ENCODE data around the gene ENSA. TPM values are rescaled to one million over a fixed set of nuclear protein-coding genes. Genes with fewer than 3 reads are reported as not detected.
"Not testable (repeated sequence)": the region's sequence is repeated elsewhere in the genome, so short reads cannot be mapped to it uniquely, and the experiment has no call there.

Gene ENSA
- total RNA-seq, 8 experiments from 2014 or later: 101 to 222 (median 139) TPM

- not testable (repeated sequence) for H3K27ac ChIP-seq; ATAC-seq (replicated peaks in 6 of 8)
These were observed 31.1 kb downstream of the ENSA start for GRCh38 chr1:150598346-150598745.

GRCh38 chr1:150596976-150597375 is 32.4 kb downstream of the ENSA start:
- H3K4me1 ChIP-seq (replicated peaks in 1 of 2): no peaks in the 10 kb centered on the region
- ATAC-seq (replicated peaks in 6 of 8): peak in 2 of 8 experiments; percentile 28 to 43
- no peak overlapping the region for H3K4me3 ChIP-seq
- H3K27ac ChIP-seq: no peak overlapping the region
- in situ Hi-C loops (cut with MboI; ENCODE audit: low pct_unique_long_range_greater_than_20kb in 2 of 9, low sequenced_read_pairs in 9 of 9, unreplicated experiment in 9 of 9): no loop called here
- WGBS, 10 experiments: 45 to 100% (median 75%) methylated on average over 1 to 3 of the region's 3 CpGs; no CpG with 5 or more reads in 2 of the 10 experiments

More at GRCh38 chr1:150598346-150598745, 31.1 kb downstream of the ENSA start:
- H3K4me1 ChIP-seq (replicated peaks in 1 of 2); H3K4me3 ChIP-seq; in situ Hi-C loops (cut with MboI; ENCODE audit: low pct_unique_long_range_greater_than_20kb in 2 of 9, low sequenced_read_pairs in 9 of 9, unreplicated experiment in 9 of 9): not testable (repeated sequence)
- WGBS, 10 experiments: 81 to 100% (median 96%) methylated on average over 1 to 4 of the region's 4 CpGs; no CpG with 5 or more reads in 2 of the 10 experiments

DNA sequence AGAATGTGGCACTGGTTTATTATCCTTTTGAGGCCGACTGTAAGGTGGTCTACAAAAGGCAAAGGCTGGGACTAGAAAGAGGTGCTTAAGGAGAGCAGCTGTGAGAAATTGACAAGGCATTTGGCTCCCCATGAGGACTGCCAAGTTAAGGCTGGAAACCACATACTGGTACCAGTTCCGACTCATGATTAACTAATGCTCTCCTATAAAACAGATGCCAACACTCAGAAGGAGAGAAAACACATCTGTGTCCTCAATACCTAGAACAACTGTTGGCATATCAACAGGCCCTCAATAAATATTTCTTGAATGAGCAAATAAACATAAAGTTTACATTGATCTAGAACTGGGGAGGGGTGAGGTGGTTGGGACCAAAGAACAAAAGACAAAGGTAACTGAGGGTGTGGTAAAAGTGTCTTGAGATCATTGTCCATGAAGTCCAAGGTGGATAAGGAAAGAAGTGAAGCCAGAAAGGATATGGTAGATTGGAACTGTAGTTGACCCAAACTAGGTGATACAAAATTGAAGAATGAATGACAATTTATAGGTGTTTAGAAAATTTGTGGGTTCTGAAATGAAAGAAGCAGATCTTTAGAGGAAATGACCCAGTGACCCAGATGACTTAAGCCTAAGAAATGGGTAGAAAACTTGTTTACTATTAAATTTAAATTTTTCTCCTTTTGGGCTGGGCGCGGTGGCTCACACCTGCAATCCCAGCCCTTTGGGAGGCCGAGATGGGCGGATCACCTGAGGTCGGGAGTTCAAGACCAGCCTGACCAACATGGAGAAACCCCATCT is 33.1 kb downstream of the ENSA start:
- 81 to 100% (median 100%) methylated on average over 2 to 7 of the region's 7 CpGs; no CpG with 5 or more reads in 1 of the 10 experiments for WGBS, 10 experiments
- no peak for ATAC-seq (replicated peaks in 6 of 8)
- H3K27ac ChIP-seq: no peak overlapping the region
- H3K4me1 ChIP-seq (replicated peaks in 1 of 2): no peaks in the 10 kb centered on the region
- H3K4me3 ChIP-seq: no peak overlapping the region
- in situ Hi-C loops (cut with MboI; ENCODE audit: low pct_unique_long_range_greater_than_20kb in 2 of 9, low sequenced_read_pairs in 9 of 9, unreplicated experiment in 9 of 9): no loop called here

DNA sequence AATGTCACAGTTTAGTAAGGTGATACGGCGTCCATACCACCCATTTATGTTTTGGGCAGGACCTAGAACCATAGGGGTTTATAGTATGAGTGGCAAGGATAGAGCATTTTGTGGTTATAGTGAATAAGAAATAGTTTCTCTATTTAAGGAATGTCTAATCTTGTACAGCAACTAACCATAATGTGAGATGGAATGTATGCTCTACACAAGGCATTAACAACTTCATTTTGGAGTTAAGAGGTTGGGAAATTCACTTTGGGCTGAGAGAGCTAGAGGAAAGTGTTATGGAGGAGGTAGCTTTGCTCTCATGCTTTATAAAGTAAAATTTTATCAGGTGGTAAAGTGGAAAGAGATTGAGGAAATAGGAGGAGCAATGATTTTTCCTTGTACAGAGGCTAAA is 47.0 kb downstream of the ENSA start:
- in situ Hi-C loops (cut with MboI; ENCODE audit: low pct_unique_long_range_greater_than_20kb in 2 of 9, low sequenced_read_pairs in 9 of 9, unreplicated experiment in 9 of 9): no loop called here
- no peak overlapping the region for H3K27ac ChIP-seq
- no peak for ATAC-seq (replicated peaks in 6 of 8)
- H3K4me1 ChIP-seq (replicated peaks in 1 of 2): peaks cover 5 to 6% of the 10 kb centered on the region in 2 donors
- WGBS, 10 experiments: 76 to 100% (median 100%) methylated on average over 2 of the region's 2 CpGs; no CpG with 5 or more reads in 3 of the 10 experiments
- no peak overlapping the region for H3K4me3 ChIP-seq

GRCh38 chr1:150581962-150582361 is 47.5 kb downstream of the ENSA start:
- in situ Hi-C loops (cut with MboI; ENCODE audit: low pct_unique_long_range_greater_than_20kb in 2 of 9, low sequenced_read_pairs in 9 of 9, unreplicated experiment in 9 of 9); H3K4me3 ChIP-seq; ATAC-seq (replicated peaks in 6 of 8); H3K27ac ChIP-seq; H3K4me1 ChIP-seq (replicated peaks in 1 of 2): not testable (repeated sequence)
- 94 to 100% (median 97%) methylated on average over 1 to 14 of the region's 14 CpGs; no CpG with 5 or more reads in 1 of the 10 experiments for WGBS, 10 experiments

DNA sequence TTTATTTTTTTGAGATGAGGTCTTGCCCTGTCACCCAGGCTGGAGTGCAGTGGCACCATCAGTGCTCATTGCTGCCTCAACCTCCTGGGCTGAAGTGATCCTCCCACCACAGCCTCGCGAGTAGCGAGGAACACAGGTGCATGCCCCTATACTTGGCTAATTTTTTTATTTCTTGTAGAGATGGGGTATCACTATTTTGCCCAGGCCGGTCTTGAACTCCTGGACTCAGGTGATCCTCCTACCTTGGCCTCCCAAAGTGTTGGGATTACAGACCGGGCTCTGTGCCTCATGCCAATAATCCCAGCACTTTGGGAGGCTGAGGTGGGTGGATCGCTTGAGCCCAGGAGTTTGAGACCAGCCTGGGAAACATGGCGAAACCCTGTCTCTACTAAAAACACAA is 48.0 kb downstream of the ENSA start:
- ATAC-seq (replicated peaks in 6 of 8); H3K27ac ChIP-seq; H3K4me3 ChIP-seq; H3K4me1 ChIP-seq (replicated peaks in 1 of 2); in situ Hi-C loops (cut with MboI; ENCODE audit: low pct_unique_long_range_greater_than_20kb in 2 of 9, low sequenced_read_pairs in 9 of 9, unreplicated experiment in 9 of 9): not testable (repeated sequence)
- 80 to 100% (median 96%) methylated on average over 1 to 7 of the region's 7 CpGs; no CpG with 5 or more reads in 3 of the 10 experiments for WGBS, 10 experiments

DNA sequence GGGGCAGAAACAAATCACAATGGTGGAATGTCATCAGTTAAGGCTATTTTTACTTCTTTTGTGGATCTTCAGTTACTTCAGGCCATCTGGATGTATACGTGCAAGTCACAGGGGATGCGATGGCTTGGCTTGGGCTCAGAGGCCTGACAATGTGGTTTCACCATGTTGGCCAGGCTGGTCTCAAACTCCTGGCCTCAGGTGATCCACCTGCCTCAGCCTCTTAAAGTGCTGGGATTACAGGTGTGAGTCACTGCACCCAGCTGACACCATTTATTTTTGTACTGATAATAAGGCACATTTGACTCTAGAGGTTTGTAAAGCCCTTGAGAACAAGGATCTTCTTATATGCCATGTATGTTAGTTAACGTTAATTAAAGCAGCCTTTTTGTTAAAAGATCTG is 48.4 kb downstream of the ENSA start:
- ATAC-seq (replicated peaks in 6 of 8); H3K4me3 ChIP-seq; H3K27ac ChIP-seq; in situ Hi-C loops (cut with MboI; ENCODE audit: low pct_unique_long_range_greater_than_20kb in 2 of 9, low sequenced_read_pairs in 9 of 9, unreplicated experiment in 9 of 9): not testable (repeated sequence)
- peaks cover 7 to 13% of the 10 kb centered on the region in 2 donors for H3K4me1 ChIP-seq (replicated peaks in 1 of 2)
- WGBS, 10 experiments: 86 to 100% (median 100%) methylated on average over 1 of the region's 3 CpGs; no CpG with 5 or more reads in 3 of the 10 experiments

GRCh38 chr1:150579945-150580642 is 49.3 kb downstream of the ENSA start:
- peak overlapping the region; percentile 97 for H3K27ac ChIP-seq
- 0 to 100% (median 65%) methylated on average over 1 to 11 of the region's 15 CpGs; no CpG with 5 or more reads in 2 of the 10 experiments for WGBS, 10 experiments
- H3K4me3 ChIP-seq: peak overlapping the region; percentile 72 to 96 (median 84)
- peaks cover 15 to 21% of the 10 kb centered on the region in 2 donors for H3K4me1 ChIP-seq (replicated peaks in 1 of 2)
- in situ Hi-C loops (cut with MboI; ENCODE audit: low pct_unique_long_range_greater_than_20kb in 2 of 9, low sequenced_read_pairs in 9 of 9, unreplicated experiment in 9 of 9): no loop called here
- peak in 4 of 8 experiments; percentile 0 to 4 (median 1) for ATAC-seq (replicated peaks in 6 of 8)

GRCh38 chr1:150579110-150579944 is 50.1 kb downstream of the ENSA start, which contains the start of gene MCL1:
TSS of gene MCL1 (minus strand) at chr1:150579610. CDS start at chr1:150579530, 80 bp downstream.
- peak; percentile 63 to 91 (median 90) for ATAC-seq (replicated peaks in 6 of 8)
- Histone ChIP-seq H3K27ac (peak within 1 kb of the TSS; percentile 97), H3K4me3 (peak within 1 kb of the TSS; percentile 72 to 96 (median 84)), H3K4me1 (replicated peaks in 1 of 2) (peaks cover 20 to 24% of the 10 kb centered on the region in 2 donors)
- WGBS, 10 experiments: 0 to 2% (median 1%) methylated on average over 3 to 52 of the region's 94 CpGs; no CpG with 5 or more reads in 6 of the 10 experiments
- in situ Hi-C loops (cut with MboI; ENCODE audit: low pct_unique_long_range_greater_than_20kb in 2 of 9, low sequenced_read_pairs in 9 of 9, unreplicated experiment in 9 of 9): no loop called here

DNA sequence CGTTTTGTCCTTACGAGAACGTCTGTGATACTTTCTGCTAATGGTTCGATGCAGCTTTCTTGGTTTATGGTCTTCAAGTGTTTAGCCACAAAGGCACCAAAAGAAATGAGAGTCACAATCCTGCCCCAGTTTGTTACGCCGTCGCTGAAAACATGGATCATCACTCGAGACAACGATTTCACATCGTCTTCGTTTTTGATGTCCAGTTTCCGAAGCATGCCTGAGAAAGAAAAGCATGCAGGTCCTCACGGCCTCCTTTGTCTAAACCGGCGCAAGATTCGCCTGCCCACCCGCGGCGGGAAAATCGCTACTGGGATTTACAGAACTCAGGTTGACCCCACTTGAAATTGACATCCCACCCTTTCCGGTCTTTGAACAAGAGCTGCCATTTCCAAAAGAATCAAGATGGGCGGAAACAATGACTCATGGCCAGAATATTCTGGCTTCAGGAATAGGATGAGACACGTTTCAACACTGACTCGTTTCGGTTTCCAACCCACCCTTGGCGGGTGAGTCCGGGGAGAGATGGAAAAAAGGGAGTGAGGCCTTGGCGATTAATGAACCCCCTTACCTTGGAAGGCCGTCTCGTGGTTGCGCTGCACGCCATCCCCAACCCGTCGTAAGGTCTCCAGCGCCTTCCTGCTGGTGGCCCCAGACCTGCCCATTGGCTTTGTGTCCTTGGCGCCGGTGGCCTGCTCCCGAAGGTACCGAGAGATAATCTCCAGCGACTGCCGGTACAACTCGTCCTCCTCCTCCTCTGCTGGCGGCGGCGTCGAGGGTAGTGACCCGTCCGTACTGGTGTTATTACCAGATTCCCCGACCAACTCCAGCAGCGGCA is 50.9 kb downstream of the ENSA start:
- peak overlapping the region; percentile 97 for H3K27ac ChIP-seq
- ATAC-seq (replicated peaks in 6 of 8): peak in 7 of 8 experiments; percentile 0 to 5 (median 2)
- WGBS, 10 experiments: 0 to 2% (median 1%) methylated on average over 9 to 44 of the region's 50 CpGs; no CpG with 5 or more reads in 1 of the 10 experiments
- H3K4me3 ChIP-seq: peak overlapping the region; percentile 72 to 96 (median 84)
- in situ Hi-C loops (cut with MboI; ENCODE audit: low pct_unique_long_range_greater_than_20kb in 2 of 9, low sequenced_read_pairs in 9 of 9, unreplicated experiment in 9 of 9): no loop called here
- H3K4me1 ChIP-seq (replicated peaks in 1 of 2): peaks cover 20 to 24% of the 10 kb centered on the region in 2 donors

- peaks cover 20 to 24% of the 10 kb centered on the region in 2 donors for H3K4me1 ChIP-seq (replicated peaks in 1 of 2)
- in situ Hi-C loops (cut with MboI; ENCODE audit: low pct_unique_long_range_greater_than_20kb in 2 of 9, low sequenced_read_pairs in 9 of 9, unreplicated experiment in 9 of 9): no loop called here
- peak overlapping the region; percentile 72 to 96 (median 84) for H3K4me3 ChIP-seq
- no peak for ATAC-seq (replicated peaks in 6 of 8)
- peak overlapping the region; percentile 97 for H3K27ac ChIP-seq
- 0 to 10% (median 1%) methylated on average over 2 to 11 of the region's 11 CpGs for WGBS, 10 experiments
These were observed 51.7 kb downstream of the ENSA start for GRCh38 chr1:150577557-150578271.
